RWPE2 (cell line): ENCODE data around the gene SKIC2.
"Not testable (repeated sequence)": the region's sequence is repeated elsewhere in the genome, so short reads cannot be mapped to it uniquely, and the experiment has no call there.

Experiments used
- ATAC-seq: fragments of 200-7000 bp; cut with Tn5 transposase; 3 replicates; pipeline ENCODE4 v1.9.1; 2021; ENCODE audit warnings: low read depth
- DNase-seq: peaks from one replicate; pipeline ENCODE4 v3.0.0-alpha.2; 2020; ENCODE audit warnings: low spot score
- H3K27ac ChIP-seq: fragments of 450-650 bp; 2 replicates; pipeline ENCODE4 v1.5.1; 2017; ENCODE audit warnings: mild to moderate bottlenecking; ENCODE audit not compliant: poor library complexity, severe bottlenecking
- H3K27me3 ChIP-seq: fragments of 250-450 bp; sonication (Bioruptor Pico); 2 replicates; pipeline ENCODE4 v1.5.1; 2021; ENCODE audit warnings: mild to moderate bottlenecking, moderate library complexity; ENCODE audit not compliant: insufficient read depth, poor library complexity, severe bottlenecking
- H3K36me3 ChIP-seq: fragments of 250-450 bp; sonication (Bioruptor Pico); 2 replicates; pipeline ENCODE4 v1.5.1; 2020; ENCODE audit warnings: low read depth, mild to moderate bottlenecking, moderate library complexity
- H3K4me1 ChIP-seq: fragments of 250-450 bp; sonication (Bioruptor Pico); 2 replicates; pipeline ENCODE4 v1.5.1; 2021; ENCODE audit warnings: mild to moderate bottlenecking, moderate library complexity; ENCODE audit not compliant: insufficient read depth, poor library complexity, severe bottlenecking
- H3K4me3 ChIP-seq: fragments of 250-450 bp; sonication (Bioruptor Pico); 2 replicates; pipeline ENCODE4 v1.5.1; 2021; ENCODE audit warnings: mild to moderate bottlenecking, moderate library complexity; ENCODE audit not compliant: severe bottlenecking
- H3K9me3 ChIP-seq: fragments of 250-450 bp; sonication (Bioruptor Pico); 2 replicates; pipeline ENCODE4 v1.5.1; 2021; ENCODE audit warnings: mild to moderate bottlenecking, moderate library complexity; ENCODE audit not compliant: severe bottlenecking

Gene SKIC2

DNA sequence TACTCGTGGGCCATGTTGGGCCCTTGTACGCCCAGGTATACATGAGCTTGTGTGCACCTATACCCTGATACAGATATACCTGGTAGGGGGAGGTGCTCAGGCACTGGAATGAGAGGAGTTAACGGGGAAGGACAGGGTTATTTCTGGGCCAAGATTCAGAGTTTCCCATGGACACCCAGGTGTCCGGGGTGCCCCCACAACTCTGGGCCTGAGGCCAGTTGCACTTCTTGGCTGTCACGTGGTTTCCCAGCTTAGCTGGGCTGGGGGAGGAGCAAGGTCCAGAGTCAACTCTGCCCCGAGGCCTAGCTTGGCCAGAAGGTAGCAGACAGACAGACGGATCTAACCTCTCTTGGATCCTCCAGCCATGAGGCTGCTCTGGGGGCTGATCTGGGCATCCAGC lies 22.8 kb downstream of the SKIC2 start, which contains the start of gene C4A:
C4A (plus strand) TSS at position 314 of the 400 bp plus-strand sequence; CDS start at position 365, 51 bp downstream.
- not testable (repeated sequence) for H3K4me3 ChIP-seq, H3K27ac ChIP-seq, DNase-seq, H3K4me1 ChIP-seq, H3K27me3 ChIP-seq, H3K9me3 ChIP-seq, ATAC-seq
- peaks cover 10% of the 10 kb centered on the region for H3K36me3 ChIP-seq

DNA sequence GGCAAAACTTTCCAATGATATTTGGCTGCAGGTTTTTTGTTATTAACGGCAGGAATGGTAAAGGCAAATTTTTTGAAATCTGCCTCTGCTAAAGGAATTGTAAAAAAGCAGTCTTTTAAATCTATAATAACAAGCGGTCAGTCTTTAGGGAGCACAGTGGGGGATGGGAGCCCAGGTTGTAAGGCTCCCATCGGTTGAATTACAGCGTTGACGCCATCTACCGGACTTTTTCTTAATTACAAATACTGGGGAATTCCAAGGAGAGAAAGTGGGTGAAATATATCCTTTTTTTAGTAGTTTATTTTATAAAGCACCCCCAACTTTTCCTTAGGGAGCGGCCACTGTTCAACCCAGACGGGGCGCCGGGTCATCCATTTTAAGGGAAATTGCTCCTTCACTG lies 30.4 kb downstream of the SKIC2 start:
- not testable (repeated sequence) for H3K27ac ChIP-seq, DNase-seq, H3K27me3 ChIP-seq, H3K9me3 ChIP-seq, H3K4me1 ChIP-seq, ATAC-seq, H3K36me3 ChIP-seq, H3K4me3 ChIP-seq

DNA sequence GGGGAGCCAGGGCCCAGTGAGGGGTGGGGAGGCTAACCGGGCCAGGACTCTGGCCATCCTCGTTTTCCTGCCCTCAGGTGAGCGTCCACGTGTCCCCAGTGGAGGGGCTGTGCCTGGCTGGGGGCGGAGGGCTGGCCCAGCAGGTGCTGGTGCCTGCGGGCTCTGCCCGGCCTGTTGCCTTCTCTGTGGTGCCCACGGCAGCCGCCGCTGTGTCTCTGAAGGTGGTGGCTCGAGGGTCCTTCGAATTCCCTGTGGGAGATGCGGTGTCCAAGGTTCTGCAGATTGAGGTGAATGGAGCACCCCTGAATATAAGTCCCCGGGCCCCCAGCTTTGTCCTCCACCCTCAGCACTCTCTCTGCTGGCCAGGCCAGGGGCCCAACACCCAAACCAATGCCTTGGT lies 35.4 kb downstream of the SKIC2 start:
- DNase-seq, H3K4me1 ChIP-seq, H3K27me3 ChIP-seq, H3K27ac ChIP-seq, H3K36me3 ChIP-seq, H3K9me3 ChIP-seq, H3K4me3 ChIP-seq, ATAC-seq: not testable (repeated sequence)

DNA sequence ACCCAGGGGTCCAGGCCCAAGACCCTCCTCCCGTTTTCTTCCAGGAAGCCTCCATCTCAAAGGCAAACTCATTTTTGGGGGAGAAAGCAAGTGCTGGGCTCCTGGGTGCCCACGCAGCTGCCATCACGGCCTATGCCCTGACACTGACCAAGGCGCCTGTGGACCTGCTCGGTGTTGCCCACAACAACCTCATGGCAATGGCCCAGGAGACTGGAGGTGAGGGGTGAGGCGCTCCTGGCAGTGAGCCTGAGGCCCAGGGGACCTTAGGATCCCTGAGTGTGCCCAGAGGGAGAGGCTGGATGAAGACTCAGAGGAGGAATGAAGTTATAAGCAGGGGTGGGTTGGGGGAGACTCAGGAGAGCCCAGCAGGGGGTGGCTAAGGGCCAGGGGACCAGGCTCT lies 37.4 kb downstream of the SKIC2 start:
- not testable (repeated sequence) for ATAC-seq, H3K27me3 ChIP-seq, H3K27ac ChIP-seq, H3K36me3 ChIP-seq, DNase-seq, H3K9me3 ChIP-seq, H3K4me3 ChIP-seq, H3K4me1 ChIP-seq

DNA sequence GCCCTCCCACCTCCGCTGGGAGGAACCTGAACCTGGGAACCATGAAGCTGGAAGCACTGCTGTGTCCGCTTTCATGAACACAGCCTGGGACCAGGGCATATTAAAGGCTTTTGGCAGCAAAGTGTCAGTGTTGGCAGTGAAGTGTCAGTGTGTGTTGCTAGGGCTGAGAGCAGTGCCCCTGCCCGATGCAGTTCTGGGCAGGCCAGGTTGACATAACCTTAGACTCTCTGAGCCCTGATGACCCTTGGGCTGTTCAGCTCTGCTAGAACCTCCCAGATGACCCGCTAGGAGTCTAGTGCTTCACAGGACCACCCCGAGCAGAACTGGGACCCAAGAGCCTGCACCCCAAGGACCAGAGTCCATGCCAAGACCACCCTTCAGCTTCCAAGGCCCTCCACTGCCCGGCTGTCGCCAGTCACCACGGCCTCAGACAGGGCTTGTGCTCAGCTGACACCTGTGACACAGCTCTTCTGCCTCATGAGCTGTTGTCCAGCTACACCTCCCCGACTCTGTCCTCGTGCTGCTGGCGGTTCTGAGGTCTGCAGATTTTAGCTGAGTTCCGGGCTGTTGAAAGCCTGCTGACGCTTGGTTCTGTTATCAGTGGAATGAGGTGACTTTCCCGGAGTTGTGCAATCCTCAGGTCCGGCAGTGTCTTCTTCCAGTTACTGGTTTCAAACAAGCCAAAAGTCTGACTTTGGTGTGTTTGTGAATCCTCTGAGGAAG lies 43.7 kb downstream of the SKIC2 start:
- not testable (repeated sequence) for DNase-seq, H3K27me3 ChIP-seq, H3K27ac ChIP-seq, H3K36me3 ChIP-seq, H3K9me3 ChIP-seq, H3K4me1 ChIP-seq, H3K4me3 ChIP-seq, ATAC-seq

DNA sequence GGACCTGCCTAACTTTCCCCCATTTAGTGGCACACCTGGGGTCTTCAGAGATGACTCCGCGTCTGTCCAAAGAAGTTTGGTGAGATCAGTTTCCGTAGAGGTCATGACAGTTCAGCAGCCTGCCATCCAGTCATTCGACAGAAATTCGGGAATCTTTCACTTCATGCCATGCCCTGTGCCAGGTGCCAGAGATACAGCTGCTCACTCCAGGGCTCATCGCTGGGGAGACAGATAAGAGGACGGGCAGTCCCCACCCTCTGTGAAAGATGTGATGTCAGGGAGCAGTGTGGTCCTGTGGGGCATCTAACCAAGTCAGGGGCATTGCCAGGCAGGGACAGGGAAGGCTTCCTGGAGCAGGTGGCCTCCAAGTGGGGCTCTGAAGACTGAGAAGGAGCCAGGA lies 44.3 kb downstream of the SKIC2 start:
- ATAC-seq, DNase-seq, H3K27me3 ChIP-seq, H3K36me3 ChIP-seq, H3K4me1 ChIP-seq, H3K4me3 ChIP-seq, H3K27ac ChIP-seq, H3K9me3 ChIP-seq: not testable (repeated sequence)

DNA sequence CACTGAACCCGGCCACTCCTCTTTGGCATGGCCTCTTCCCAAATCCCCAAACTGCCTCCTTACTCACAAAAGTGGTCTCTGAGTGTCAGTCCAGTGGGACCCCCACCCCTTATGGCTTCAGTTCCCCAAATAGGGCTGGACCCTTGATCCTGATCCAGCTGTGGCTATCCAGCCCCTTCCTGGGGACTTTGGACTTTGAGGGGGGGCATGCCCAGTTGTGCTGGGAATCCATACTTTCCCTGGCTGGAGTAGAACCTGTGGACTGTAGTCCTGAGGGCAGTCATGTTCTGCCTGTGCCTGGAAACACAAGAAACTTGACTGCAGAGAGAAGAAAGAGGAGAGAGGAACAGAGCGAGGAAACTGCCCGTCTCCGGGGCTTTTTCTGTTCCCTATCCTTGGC lies 45.4 kb downstream of the SKIC2 start:
- not testable (repeated sequence) for H3K9me3 ChIP-seq, H3K36me3 ChIP-seq, H3K4me3 ChIP-seq, H3K27me3 ChIP-seq, H3K27ac ChIP-seq, H3K4me1 ChIP-seq, ATAC-seq, DNase-seq

DNA sequence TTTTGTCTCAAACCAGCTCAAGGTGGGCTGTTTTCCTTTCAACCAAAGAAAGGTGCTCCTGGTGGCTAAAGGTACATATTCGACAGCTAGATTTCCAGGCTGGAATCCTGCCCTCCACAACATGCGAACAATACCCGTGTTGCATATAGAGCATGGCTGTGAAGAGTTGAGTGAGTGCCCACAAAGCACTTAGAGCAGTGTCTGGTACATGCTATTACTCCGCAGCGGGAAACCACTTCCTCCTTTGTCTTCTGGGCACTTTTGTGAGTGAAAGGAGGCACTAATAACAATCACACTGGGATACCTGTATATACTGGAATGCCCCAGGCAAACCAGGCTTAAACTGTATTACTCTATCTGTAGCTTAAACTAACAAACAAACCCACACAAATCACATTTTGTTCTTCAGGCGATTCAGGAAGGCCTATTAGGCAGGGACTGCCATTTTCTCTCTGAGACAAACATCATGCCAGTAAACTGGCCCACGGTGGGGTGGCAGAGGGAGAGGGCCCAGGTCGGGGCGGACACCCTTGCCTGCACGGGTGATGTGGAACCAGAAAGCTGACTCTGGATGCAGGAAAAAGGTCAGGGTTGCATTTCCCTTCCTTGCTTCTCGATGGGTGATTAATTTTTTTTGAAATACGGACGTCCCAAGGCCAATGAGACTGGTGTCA lies 46.0 kb downstream of the SKIC2 start:
- H3K27me3 ChIP-seq, H3K27ac ChIP-seq, H3K4me1 ChIP-seq, DNase-seq, H3K9me3 ChIP-seq, H3K36me3 ChIP-seq, H3K4me3 ChIP-seq: not testable (repeated sequence)
- peak; percentile 44; the same call in 1 of the 3 replicates for ATAC-seq

DNA sequence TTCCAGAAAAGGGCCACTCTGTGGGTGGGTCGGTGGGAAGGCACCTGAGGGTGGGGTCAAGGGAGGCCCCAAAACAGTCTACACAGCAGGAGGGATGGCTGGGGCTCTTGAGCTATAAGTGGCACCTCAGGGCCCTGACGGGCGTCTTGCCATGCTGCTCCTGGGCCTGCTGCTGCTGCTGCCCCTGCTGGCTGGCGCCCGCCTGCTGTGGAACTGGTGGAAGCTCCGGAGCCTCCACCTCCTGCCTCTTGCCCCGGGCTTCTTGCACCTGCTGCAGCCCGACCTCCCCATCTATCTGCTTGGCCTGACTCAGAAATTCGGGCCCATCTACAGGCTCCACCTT lies 46.5 kb downstream of the SKIC2 start:
- not testable (repeated sequence) for H3K4me1 ChIP-seq, H3K9me3 ChIP-seq, H3K27ac ChIP-seq, H3K4me3 ChIP-seq, ATAC-seq, DNase-seq, H3K27me3 ChIP-seq, H3K36me3 ChIP-seq

DNA sequence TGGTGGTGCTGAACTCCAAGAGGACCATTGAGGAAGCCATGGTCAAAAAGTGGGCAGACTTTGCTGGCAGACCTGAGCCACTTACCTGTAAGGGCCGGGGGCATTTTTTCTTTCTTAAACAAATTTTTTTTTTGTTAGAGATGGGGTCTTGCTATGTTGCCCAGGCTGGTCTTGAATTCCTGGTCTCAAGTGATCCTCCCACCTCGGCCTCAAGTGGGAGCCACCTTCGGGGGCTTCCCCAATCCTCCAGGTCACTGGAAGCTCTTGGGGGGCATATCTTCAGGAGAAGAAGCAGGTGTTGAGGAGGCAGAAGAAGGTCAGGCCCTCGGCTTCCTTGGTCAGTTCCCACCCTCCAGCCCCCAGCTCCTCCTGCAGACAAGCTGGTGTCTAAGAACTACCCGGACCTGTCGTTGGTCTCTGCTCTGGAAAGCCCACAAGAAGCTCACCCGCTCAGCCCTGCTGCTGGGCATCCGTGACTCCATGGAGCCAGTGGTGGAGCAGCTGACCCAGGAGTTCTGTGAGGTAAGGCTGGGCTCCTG lies 47.1 kb downstream of the SKIC2 start:
- not testable (repeated sequence) for H3K9me3 ChIP-seq

DNA sequence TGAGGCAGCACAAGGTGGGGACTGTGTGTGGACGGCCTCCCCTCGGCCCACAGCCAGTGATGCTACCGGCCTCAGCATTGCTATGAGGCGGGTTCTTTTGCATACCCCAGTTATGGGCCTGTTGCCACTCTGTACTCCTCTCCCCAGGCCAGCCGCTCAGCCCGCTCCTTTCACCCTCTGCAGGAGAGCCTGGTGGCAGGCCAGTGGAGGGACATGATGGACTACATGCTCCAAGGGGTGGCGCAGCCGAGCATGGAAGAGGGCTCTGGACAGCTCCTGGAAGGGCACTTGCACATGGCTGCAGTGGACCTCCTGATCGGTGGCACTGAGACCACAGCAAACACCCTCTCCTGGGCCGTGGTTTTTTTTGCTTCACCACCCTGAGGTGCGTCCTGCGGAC lies 48.1 kb downstream of the SKIC2 start:
- H3K27me3 ChIP-seq, ATAC-seq, H3K4me1 ChIP-seq, H3K36me3 ChIP-seq, H3K4me3 ChIP-seq, DNase-seq, H3K27ac ChIP-seq, H3K9me3 ChIP-seq: not testable (repeated sequence)

More for the DNA sequence above, 47.1 kb downstream of the SKIC2 start:
- not testable (repeated sequence) for ATAC-seq, H3K4me3 ChIP-seq, DNase-seq, H3K27me3 ChIP-seq, H3K36me3 ChIP-seq, H3K27ac ChIP-seq, H3K4me1 ChIP-seq
